Activated naive CD4-positive, alpha-beta T cell treated with Interleukin-2 at 50 U/mL for 16 hours (primary cell): ENCODE results near the gene YPEL3.
A peak's percentile ranks its signal among the peaks of the same experiment; 100 is the strongest.

Experiments used
- DNase-seq: peaks from one replicate; pipeline ENCODE4 v3.0.0-alpha.2; 2020

Gene YPEL3

DNA sequence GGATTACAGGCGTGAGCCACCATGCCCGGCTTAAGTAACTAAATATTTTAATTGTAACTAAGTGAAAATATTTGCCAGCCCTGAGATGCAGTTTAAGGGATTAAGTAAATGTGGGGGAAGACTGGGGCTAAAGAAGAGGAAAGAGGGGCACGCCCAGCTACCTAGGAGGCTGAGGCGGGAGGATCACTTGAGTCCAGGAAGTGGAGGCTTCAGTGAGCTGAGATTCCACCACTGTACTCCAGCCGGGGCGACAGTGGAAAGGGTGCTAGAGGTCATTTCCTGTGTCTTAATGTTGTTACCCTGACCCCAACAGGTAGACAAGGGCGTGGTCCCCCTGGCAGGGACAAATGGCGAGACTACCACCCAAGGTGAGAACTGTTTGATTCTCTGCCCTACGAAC lies 27.7 kb downstream of the YPEL3 start:
- DNase-seq, result no peak

DNA sequence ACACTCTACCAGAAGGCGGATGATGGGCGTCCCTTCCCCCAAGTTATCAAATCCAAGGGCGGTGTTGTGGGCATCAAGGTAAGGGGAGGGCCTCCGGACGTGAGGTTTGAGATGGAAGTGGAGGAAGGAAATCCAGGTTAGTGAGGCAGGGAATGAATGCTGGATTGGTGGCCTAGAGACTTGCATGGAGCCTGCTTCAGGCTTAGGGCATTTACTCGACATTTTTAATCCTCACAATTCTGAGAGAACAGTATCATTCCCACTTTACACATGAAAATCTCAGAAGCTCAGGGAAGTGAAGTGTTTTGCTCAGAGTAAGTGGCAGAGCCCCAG lies 28.5 kb downstream of the YPEL3 start:
- DNase-seq, result no peak

DNA sequence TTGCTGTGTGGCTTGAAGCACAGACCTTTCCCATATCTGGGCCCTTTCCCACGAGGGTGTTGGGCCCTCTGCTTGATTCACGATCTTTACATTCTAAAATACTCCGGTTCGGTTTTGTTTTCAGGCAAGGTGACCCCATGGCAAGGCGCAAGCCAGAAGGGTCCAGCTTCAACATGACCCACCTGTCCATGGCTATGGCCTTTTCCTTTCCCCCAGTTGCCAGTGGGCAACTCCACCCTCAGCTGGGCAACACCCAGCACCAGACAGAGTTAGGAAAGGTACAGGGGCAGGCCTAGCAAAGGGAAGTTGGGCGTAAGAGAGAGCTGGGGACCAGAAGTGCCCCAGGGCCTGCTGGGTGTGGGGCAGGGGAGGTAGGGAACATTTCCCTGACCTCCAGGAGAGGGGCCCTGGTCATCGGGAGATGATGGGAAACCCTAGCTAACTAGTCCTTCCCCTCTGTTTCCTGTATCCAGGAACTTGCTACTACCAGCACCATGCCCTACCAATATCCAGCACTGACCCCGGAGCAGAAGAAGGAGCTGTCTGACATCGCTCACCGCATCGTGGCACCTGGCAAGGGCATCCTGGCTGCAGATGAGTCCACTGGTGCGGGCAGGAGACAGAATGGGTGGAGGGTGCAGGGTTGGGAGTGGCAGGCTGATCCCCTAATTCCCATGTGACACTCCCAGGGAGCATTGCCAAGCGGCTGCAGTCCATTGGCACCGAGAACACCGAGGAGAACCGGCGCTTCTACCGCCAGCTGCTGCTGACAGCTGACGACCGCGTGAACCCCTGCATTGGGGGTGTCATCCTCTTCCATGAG lies 29.0 kb downstream of the YPEL3 start:
- no peak for DNase-seq

DNA sequence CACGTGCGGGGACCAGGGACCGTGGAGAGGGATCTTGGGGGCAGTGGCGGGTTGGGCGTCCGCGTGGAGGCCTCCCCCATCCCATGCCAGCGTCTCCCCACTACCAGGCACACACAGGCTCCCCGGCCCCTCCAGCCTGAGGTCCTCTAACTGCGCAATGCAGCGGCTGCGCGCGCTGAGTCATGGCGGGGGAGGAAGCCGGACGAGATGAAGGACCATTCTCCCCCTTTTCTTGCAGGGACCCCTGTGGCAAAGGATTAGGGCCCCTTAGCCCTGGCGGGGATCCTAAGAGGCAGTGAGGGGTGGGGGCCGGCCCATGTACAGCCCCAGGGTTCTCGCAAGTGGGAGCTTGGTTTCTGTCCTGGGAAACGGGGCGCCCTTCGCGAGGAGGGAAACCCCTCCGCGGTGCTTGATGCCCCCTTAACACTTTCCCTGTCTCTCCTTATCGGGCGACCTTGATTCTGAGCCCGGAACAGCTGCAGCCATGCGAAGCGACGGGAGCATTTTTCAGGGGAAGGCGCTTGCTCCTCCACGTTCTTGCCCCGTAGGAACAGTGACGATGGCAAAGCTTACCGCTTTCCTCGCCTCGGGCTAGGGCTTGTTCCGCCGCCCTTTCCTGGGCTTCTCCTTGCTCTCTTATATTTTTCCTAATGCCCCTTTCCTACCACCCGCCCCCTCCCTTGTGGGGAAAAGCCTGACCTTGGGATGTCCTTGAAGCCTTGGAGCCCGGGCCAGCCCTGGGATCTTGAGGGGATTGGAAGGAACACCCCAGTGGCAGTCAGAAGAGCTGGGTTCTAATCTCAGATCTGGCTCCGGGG lies 29.9 kb downstream of the YPEL3 start:
- peak; percentile 53 for DNase-seq

DNA sequence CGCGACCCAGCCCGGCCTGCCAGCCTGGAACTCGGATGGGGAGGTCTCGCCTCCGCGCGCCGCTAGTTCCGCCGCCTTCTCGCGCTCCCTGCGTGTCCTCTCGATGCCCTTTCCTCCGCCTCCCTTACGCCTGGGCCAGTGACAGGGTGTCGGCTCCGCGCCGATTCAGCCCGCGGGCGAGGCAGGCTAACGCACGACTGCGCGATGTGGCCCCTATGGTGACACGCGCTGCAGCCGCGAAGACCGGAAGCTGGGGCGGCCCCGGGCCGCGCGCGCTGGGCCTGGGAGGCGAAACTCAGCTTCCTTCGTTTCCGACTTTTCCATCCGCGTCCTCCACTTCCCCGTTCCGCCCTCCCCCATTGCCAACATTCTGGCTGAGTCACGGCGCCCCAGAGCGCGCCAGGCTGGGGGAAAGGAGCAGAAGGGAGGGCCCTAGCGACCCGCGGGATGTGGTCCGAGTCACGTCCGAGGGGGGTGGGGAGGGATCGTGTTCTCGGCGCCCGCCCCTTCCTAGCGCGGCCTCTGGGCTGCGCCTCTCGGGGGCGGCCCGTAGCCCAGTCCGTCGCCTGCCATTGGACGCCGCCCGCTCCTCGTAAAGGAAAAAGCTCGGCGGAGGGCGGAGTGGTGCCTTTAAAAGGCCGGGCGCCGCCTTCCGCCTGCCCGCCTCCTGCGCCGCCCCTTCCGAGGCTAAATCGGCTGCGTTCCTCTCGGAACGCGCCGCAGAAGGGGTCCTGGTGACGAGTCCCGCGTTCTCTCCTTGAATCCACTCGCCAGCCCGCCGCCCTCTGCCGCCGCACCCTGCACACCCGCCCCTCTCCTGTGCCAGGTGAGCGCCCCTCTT lies 30.7 kb downstream of the YPEL3 start, which contains the start of gene ALDOA:
Gene ALDOA (plus strand): TSS at position 659 of the 841 bp plus-strand sequence. CDS start 1,138 bp downstream, outside the sequence.
- DNase-seq, result peak; percentile 96

DNA sequence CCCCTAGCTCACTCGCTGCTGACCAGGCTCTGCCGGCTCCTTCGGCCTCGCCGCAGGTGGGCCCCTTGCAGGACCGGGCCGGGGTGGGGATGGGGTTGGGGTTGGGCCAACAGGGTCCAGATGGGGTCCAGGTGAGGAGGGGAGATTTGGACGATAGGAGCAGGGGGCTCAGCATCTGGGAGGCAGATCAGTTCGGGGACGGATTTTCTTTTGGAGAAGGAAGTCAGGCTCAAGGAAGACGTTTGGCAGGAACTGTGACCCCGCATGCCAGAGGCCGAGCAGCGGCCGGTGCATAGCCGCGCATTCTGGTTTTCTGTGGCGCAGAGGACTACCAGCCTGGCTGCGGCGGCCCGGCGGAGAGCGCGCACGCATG lies 31.3 kb downstream of the YPEL3 start:
- DNase-seq, result no peak

DNA sequence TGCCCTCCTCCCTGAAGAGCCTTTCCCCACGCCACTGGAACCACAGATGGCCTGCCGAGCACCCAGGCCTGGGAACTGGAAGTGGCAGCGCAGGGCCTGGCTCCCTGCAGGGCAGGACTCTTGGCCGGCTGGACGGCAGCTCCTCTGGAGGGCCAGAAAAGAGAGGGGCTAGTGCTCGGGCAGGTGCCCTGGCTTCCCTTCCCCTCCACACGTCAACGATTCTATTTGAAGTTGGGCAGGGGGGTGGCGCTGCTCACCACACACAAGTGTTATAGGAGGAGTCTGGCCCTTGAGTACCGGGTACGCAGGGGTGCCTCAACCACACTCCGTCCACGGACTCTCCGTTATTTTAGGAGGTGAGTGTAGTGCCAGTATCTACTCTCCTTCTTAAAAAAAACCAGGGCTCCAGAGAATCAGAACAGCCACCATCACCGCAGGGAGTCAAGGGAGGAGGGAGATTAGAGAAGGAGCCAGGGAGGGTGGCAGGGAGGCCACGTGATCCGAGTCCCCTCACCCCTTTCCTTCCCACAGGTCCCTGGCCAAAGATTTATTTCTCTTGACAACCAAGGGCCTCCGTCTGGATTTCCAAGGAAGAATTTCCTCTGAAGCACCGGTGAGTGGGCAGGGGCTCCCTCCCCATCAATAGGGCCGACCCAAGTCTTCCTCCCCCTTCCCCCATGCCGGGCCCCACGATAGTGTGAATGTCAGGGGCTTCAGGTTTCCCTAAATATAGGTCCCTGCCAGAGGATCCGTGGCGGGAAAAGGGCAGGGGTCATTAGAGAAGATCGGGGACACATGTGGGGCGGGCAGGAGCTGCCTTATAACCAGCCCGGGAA lies 31.9 kb downstream of the YPEL3 start:
- DNase-seq, result peak; percentile 73

DNA sequence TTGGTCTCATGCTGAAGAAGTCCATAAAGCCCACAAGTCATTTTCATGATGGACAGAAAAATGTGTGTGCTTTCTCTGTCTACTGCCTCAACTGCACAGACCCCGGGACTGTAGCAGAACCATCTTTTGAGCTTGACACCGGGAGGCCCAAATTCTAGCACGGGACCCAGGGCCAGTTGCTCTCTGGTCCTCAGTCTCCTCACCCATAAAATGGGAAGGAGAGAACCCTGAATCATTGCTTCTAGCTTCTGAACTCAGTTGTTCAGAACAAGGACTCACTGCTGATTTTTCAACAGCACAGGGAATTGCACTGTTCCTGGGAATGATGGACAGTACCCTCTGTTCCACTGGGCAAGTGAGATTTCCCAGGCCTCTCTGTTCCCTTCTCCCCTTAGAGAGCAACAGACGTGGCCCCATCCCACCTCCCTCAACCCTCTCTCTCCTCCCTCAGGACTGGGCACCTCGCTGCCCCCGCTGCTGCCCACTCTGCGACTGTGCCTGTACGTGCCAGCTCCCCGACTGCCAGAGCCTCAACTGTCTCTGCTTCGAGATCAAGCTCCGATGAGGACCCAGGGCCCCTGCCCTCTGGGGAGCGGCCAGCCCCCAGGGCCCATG lies 32.6 kb downstream of the YPEL3 start:
- DNase-seq, result no peak

DNA sequence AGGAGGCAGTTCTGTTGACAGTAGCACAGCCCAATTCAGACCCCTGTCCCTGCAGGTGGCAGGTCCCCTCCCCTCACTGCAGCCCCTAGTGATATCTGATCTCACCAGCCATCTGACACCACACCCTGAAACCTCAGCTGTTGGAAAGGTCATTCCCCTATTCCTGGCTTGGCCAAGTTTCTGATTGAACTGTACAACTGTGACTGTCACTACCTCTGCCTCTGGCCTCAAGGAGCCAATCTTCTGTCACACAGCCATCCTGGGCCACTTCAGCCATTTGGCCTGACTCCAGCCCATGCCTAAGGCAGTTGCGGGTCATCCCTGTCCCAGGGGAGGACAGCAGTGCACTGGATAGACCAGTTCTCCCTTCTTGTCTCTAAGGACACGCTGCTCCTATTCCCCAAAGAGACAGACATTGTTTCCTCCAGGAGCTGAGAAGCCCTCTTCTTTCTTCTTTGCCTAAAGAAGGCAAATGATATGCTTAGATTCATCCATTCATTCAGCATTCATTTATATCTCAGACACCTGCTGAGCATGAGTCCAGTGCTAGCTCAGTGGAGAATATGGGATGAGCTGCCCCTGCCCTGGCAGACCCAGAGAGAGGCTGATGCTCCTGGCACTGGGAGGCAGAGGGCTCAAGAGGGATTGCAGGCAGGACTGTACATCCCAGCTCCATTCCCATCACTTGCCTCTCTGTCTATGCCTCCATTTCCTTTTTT lies 35.0 kb downstream of the YPEL3 start:
- DNase-seq, result no peak

DNA sequence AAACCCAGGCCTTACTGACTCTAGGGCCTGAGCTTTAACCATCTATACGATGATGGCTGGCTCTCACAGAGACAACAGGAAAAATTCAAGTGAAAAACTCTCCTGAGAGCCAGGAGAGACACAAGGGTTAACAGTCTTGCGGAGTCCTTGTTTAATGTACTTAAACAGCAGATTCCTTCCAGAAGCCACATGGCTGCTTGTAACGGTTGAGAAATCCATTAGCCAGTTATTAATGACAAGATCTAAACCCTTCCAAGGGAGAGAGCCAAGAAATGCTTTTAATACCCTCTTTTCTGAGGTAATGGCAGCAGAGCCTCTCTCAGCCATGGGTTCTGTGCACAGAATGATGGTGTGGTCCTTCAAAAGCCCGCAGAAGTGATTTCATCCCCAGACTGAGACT lies 35.7 kb downstream of the YPEL3 start:
- DNase-seq, result no peak

DNA sequence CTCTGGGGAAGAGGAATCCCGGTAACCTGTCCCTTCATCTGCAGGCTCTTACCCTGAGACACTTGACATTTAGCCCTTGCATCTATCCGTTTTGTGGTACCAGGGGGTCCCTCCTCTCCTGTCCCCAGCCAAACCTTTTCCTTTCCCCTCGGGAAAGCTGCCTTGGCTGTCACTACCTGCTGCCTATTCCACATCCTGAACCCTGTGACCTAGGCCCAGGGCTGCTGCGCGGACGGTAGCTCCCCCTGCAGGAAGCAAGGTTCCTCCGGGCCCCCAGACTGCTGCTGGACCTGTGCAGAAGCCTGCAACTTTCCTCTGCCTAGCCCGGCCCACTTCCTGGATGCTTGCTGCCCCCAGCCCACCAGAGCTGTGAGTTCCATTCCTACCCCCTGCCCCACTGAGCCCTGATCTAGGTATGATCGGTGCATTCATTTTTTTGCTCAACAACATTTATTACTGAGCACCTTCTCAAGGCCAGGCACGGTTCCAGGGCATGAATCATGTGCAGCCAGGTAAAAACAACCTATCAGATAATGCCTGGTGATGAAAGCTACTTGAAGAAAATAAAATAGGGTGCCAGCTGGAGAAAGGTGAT lies 41.0 kb downstream of the YPEL3 start:
- peak; percentile 56 for DNase-seq

DNA sequence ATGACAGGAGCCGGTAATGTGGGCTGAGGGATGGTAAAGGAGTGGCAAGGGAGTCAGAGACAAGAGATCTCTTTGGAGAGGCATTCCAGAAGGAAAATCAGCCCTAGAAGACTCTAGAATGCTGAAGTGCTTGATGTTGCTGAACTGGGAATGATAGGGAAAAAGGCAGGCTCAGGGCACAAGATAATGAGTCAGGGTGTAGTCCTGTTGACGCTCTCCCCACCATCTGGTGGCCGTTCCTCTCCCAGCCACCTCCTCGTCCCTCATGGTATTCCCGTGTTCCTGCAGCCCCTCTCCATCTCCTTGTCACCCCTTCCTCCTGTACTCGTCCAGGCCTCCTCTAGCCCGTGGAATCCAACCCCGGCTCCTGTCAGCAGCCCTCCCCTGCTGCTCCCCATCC lies 41.6 kb downstream of the YPEL3 start:
- DNase-seq, result no peak

DNA sequence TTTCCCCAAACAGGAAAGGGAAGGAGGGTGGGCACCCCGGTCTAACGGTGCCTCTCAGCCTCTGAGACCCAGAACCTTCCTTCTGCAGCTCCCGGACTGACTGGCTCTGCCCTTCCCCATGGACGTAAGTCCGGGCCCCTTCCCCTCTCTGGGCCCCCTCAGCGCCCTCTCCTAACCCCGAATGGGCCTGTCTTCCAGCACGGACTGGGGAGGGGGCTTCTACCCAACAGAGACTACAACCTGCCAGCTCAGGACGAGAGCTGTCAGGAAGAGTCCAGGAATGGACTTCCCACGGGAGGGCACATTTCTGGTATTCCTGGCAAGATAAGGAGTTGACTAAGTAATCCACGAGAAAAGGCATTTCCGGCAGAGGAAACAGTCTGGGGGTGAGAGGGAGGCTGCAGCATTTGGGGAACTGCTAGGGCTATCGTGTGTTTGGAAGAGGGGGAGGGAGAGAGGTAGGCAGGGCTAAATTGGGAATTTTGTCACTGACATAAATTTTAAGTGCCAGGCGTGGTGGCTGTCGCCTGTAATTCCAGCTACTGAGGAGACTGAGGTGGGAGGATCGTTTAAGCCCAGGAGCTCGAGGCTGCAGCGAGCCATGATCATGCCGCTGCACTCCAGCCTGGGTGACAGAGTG lies 42.5 kb downstream of the YPEL3 start:
- DNase-seq, result no peak

DNA sequence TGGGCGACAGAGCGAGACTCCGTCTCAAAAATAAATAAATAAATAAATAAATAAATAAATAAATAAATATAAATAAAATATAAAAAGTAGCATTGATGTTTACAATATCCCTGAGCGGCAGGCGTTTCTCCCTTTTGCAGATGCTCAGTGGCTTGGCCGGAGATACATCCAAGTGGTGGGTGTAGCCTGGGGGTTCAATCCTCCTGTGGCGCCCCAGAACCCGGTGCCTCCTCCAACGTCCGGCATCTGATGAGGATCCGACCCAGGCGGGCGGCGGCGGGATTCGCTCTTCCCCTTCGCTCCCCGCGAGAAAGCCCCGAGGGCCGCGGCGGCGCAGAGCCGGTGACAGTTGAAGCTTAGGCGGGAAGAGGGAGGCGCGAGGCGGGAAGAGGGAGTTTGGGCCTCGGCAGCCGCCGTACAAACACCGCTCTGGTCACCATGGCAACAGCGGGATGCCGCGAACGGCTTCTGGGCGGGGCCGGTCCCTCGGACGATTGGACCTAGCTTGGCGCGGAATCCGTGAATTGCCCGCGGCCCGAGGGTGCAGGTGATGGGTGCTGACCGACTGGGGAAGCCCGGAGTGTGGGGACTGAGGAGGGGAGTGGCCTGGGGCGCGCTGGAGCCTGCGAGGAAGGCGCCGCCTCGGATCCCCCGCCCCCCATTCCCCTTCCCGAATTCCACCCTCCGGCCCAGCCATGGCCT lies 43.2 kb downstream of the YPEL3 start:
- peak; percentile 91 for DNase-seq

DNA sequence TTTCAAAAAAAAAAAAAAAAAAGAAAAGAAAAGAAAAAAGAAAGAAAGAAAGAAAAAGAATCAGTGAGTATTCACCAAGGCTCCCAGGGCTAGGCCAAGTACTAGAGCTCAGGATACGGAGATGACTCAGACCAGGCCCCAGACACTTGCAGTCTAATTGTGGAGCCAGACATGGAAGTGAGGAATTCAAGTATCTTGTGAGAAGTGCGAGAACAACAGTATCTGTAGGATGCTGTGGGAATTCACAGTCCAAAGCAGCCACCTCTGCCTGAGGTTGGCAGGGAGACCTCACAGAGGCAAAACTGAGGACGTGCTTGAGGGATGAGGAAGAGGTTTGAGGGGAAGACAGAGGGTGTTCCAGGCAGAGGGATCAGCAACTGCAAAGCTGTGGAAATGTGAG lies 44.5 kb downstream of the YPEL3 start:
- DNase-seq, result no peak

DNA sequence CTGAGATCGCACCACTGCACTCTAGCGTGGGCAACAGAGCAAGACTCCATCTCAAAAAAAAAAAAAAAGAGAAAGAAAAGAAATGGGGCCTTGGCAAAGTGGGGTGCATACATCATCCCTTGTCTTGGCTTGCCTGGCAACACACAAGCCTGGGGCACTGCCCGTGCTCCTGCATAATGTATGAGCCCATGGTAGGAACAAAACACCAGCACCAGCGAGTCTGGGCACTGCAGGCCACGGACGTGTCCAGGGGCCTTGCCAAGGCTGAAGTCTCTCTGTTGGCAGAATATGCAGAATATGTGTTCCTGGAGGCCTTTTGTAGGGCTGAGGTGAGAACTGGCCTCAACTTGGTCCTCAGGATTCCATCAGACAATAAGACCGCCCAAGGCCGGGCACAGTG lies 46.1 kb downstream of the YPEL3 start:
- no peak for DNase-seq

DNA sequence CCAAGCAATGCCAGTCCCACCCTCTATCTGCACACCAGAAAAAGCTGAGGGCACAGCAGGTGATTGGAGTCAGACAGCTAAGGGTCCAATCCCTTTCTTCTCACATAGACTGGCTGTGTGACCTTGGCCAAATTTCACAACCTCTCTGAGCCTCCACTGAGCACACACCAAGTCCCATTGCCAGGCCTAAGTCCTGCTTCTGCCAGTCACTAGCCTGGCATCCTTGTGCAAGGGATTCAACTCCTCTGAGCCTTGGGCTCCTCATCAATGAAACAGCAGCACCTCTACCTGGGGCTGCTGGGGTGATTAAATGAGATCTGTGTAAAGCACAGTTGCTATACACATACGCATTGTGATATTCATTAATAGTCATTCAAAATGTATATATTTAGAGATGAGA lies 49.4 kb downstream of the YPEL3 start:
- DNase-seq, result no peak

DNA sequence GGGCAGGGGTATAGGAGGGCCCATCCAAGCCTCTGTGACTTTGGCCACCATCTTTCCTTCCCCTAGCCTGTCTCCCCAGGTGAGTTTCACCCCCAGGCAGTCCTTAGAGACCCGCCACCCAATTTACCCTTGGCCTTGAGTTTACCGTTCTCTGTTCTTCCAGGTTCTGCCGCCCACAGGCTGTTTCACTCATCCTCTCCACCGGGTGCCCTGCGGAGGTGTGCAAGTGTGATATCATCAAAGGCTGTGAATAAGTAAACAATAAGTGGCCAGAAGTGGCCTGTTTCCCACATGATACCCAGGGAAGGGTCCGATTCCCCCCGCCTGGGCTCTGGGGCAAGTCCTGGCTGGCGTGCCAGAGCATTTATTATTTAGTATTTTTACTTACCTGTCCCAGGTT lies 49.8 kb downstream of the YPEL3 start:
- DNase-seq, result no peak
